ENCODE results near the gene EXD2. TPM values are rescaled to one million over a fixed set of nuclear protein-coding genes. Genes with fewer than 3 reads are reported as not detected.
"Not testable (repeated sequence)": the region's sequence is repeated elsewhere in the genome, so short reads cannot be mapped to it uniquely, and the experiment has no call there.

Gene EXD2
- total RNA-seq, 1 donor from 2014 or later = 27.9 TPM

GRCh38 chr14:69270795-69271708 lies 79.8 kb downstream of the EXD2 start:
- DNase-seq (ENCODE audit: low read depth) = no peak

DNA sequence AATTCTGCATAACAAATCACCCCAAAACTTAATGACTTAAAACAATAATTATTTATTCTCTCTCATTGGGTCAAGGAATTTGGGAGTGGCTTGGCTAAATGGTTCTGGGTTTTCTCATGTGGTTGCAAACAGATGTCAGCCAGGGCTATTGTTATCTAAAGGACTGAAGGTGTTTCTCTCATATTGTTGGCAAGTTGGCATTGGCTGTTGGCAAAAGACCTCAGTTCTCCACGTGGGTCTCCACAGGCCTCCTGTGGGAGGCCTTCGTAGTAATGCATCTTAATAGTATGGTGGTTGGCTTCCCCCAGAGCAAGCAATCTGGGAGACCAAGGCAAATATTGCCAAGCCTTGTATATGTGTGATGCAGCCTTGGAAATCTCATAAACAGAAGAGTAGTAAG lies 83.0 kb downstream of the EXD2 start:
- Histone ChIP-seq H3K36me3 (ENCODE audit: control insufficient read depth, insufficient read depth, low read length) (no peaks in the 10 kb centered on the region), H3K27me3 (ENCODE audit: control insufficient read depth, insufficient read depth, low read length) (no peaks in the 10 kb centered on the region), H3K4me3 (ENCODE audit: low read depth, low read length) (no peak overlapping the region)
- no peak for DNase-seq (ENCODE audit: low read depth)
- TF ChIP-seq CTCF (IDR thresholded peaks at IDR 0.05; ENCODE audit: insufficient read depth, low read length, poor library complexity, severe bottlenecking) = no peak

More at GRCh38 chr14:69270795-69271708, 79.8 kb downstream of the EXD2 start:
- no peak for TF ChIP-seq CTCF (IDR thresholded peaks at IDR 0.05; ENCODE audit: insufficient read depth, low read length, poor library complexity, severe bottlenecking)
- H3K27me3 ChIP-seq (ENCODE audit: control insufficient read depth, insufficient read depth, low read length) = no peaks in the 10 kb centered on the region
- no peak overlapping the region for H3K4me3 ChIP-seq (ENCODE audit: low read depth, low read length)
- H3K36me3 ChIP-seq (ENCODE audit: control insufficient read depth, insufficient read depth, low read length) = no peaks in the 10 kb centered on the region

DNA sequence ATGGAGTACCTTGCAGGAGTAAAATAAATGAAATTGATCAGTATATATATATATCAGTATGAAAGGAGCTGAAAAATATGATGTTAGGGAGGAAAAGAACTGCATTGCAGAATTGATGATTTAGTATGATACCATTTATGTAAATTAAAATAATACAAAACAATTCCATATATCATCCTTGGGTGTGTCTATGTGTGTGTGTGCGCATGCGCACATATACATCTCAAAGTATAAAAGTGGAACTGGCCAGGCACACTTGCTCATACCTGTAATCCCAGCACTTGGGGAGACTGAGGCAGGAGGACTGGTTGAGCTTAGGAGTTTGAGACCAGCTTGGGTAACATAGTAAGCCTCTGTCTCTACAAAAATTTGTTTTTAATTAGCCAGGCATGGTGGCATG lies 84.0 kb downstream of the EXD2 start:
- H3K4me3 ChIP-seq (ENCODE audit: low read depth, low read length) = no peak overlapping the region
- H3K36me3 ChIP-seq (ENCODE audit: control insufficient read depth, insufficient read depth, low read length) = no peaks in the 10 kb centered on the region
- DNase-seq (ENCODE audit: low read depth) = no peak
- TF ChIP-seq CTCF (IDR thresholded peaks at IDR 0.05; ENCODE audit: insufficient read depth, low read length, poor library complexity, severe bottlenecking) = no peak
- H3K27me3 ChIP-seq (ENCODE audit: control insufficient read depth, insufficient read depth, low read length) = no peaks in the 10 kb centered on the region

DNA sequence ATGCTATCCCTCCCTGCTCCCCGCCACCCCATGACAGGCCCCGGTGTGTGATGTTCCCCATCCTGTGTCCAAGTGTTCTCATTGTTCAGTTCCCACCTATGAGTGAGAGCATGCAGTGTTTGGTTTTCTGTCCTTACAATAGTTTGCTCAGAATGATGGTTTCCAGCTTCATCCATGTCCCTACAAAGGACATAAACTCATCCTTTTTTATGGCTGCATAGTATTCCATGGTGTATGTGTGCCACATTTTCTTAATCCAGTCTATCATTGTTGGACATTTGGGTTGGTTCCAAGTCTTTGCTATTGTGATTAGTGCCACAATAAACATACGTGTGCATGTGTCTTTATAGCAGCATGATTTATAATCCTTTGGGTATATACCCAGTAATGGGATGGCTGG lies 86.1 kb downstream of the EXD2 start:
- not testable (repeated sequence) for H3K27me3 ChIP-seq (ENCODE audit: control insufficient read depth, insufficient read depth, low read length); H3K36me3 ChIP-seq (ENCODE audit: control insufficient read depth, insufficient read depth, low read length); DNase-seq (ENCODE audit: low read depth); H3K4me3 ChIP-seq (ENCODE audit: low read depth, low read length)

GRCh38 chr14:69280746-69281291 lies 89.5 kb downstream of the EXD2 start:
- no peak for DNase-seq (ENCODE audit: low read depth)
- Histone ChIP-seq H3K36me3 (ENCODE audit: control insufficient read depth, insufficient read depth, low read length) (no peaks in the 10 kb centered on the region), H3K27me3 (ENCODE audit: control insufficient read depth, insufficient read depth, low read length) (peaks cover 3% of the 10 kb centered on the region), H3K4me3 (ENCODE audit: low read depth, low read length) (no peak overlapping the region)
- TF ChIP-seq CTCF (IDR thresholded peaks at IDR 0.05; ENCODE audit: insufficient read depth, low read length, poor library complexity, severe bottlenecking) = no peak

DNA sequence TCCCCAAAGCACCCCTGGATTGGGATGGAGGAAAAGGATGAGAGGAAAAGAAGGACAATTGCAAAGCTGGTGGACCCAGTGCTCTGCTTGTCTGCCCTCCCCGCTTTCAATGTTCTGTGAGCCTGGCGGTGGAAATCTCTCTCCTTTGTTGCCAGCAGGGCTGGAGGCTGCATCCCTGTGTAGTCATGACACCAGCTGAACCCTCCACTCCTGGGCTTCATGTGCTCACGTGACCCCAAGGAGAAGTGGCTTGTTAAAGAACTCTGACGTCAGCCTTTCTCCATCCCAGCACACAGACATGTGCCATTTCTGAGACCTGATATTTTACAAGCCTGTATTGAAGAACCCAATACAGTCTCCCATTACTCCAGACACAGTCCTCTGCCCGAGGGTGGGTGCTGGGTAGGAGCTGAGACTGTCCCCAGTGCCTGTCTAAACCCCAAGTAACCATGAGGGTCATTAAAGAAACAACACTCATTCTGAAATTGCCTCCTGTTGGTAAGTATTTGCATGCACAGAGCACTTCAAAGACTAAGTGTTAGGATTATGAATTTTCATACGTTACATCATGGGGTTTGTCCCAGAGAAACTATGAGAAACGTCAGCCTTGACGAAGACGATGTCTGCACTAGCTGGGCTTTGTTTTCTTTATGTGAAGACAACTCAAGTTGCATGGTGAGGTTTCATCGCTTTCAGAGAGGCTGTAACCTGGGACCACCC lies 90.3 kb downstream of the EXD2 start:
- DNase-seq (ENCODE audit: low read depth) = no peak
- no peak for TF ChIP-seq CTCF (IDR thresholded peaks at IDR 0.05; ENCODE audit: insufficient read depth, low read length, poor library complexity, severe bottlenecking)

More for the DNA sequence above, 90.3 kb downstream of the EXD2 start:
- Histone ChIP-seq H3K4me3 (ENCODE audit: low read depth, low read length) (no peak overlapping the region), H3K27me3 (ENCODE audit: control insufficient read depth, insufficient read depth, low read length) (peaks cover 3% of the 10 kb centered on the region), H3K36me3 (ENCODE audit: control insufficient read depth, insufficient read depth, low read length) (no peaks in the 10 kb centered on the region)

Data from kidney epithelial cell (primary cell).